Fibroblast of villous mesenchyme (primary cell): ENCODE data around the gene CD7. TPM values are rescaled to one million over a fixed set of nuclear protein-coding genes. Genes with fewer than 3 reads are reported as not detected.
A peak's percentile ranks its signal among the peaks of the same experiment; 100 is the strongest.
"Not testable (repeated sequence)": the region's sequence is repeated elsewhere in the genome, so short reads cannot be mapped to it uniquely, and the experiment has no call there.

Experiments used
- DNase-seq: peaks from one replicate; pipeline ENCODE4 v3.0.0-alpha.2; 2010; ENCODE audit warnings: low read depth
- H3K4me3 ChIP-seq: 2 replicates; pipeline ENCODE4 v1.5.1; 2011; ENCODE audit warnings: low read depth, mild to moderate bottlenecking, low read length
- CTCF ChIP-seq: IDR thresholded peaks from 2 replicates; pipeline ENCODE4 v1.5.1; 2012; ENCODE audit warnings: low read depth, mild to moderate bottlenecking, low read length; ENCODE audit not compliant: insufficient read depth
- total RNA-seq: library from RNA; depleted of rRNA; stranded (reverse); fragments of >200 nt; gene quantifications from 2 replicates; pipeline ENCODE4 v1.2.3, GENCODE V29; 2012

Gene CD7
- total RNA-seq, 1 donor, result not detected

- DNase-seq, result peak; percentile 19
- no peak overlapping the region for H3K4me3 ChIP-seq
- TF ChIP-seq CTCF, result no peak
These were observed 33.9 kb upstream of the CD7 start for GRCh38 chr17:82351254-82351712.

GRCh38 chr17:82350182-82351030, 33.0 kb upstream of the CD7 start:
- DNase-seq, result no peak
- no peak overlapping the region for H3K4me3 ChIP-seq
- no peak for TF ChIP-seq CTCF

GRCh38 chr17:82349287-82349701, 31.9 kb upstream of the CD7 start:
- peak; percentile 92 for DNase-seq
- TF ChIP-seq CTCF, result no peak
- no peak overlapping the region for H3K4me3 ChIP-seq

- peak; percentile 43 for DNase-seq
- no peak for TF ChIP-seq CTCF
- no peak overlapping the region for H3K4me3 ChIP-seq
These were observed 31.5 kb upstream of the CD7 start for GRCh38 chr17:82348866-82349265.

GRCh38 chr17:82348434-82348833, 31.0 kb upstream of the CD7 start:
- H3K4me3 ChIP-seq, result no peak overlapping the region
- no peak for DNase-seq
- TF ChIP-seq CTCF, result no peak

- H3K4me3 ChIP-seq, DNase-seq: not testable (repeated sequence)
These were observed 30.6 kb upstream of the CD7 start for GRCh38 chr17:82347994-82348393.

GRCh38 chr17:82346342-82347300, 29.2 kb upstream of the CD7 start:
- TF ChIP-seq CTCF, result no peak
- no peak overlapping the region for H3K4me3 ChIP-seq
- no peak for DNase-seq
